ENCODE measurements around the gene GFRA1. TPM values are rescaled to one million over a fixed set of nuclear protein-coding genes. Genes with fewer than 3 reads are reported as not detected.

The GFRA1 gene
- total RNA-seq, 4 donors from 2014 or later = 6.2 to 44.5 (median 13.4) TPM

- intact Hi-C loops (cut with DNase I; ENCODE audit: low total_unique reads) = loop anchor here (5.0 kb wide), 1 partner anchor 1553 kb away; no protein-coding TSS in a partner anchor
- H3K4me3 ChIP-seq (ENCODE audit: low read depth, poor library complexity, severe bottlenecking) = no peak overlapping the region
- no peak for TF ChIP-seq POLR2A (IDR thresholded peaks at IDR 0.05)
- TF ChIP-seq, protein P1, sequence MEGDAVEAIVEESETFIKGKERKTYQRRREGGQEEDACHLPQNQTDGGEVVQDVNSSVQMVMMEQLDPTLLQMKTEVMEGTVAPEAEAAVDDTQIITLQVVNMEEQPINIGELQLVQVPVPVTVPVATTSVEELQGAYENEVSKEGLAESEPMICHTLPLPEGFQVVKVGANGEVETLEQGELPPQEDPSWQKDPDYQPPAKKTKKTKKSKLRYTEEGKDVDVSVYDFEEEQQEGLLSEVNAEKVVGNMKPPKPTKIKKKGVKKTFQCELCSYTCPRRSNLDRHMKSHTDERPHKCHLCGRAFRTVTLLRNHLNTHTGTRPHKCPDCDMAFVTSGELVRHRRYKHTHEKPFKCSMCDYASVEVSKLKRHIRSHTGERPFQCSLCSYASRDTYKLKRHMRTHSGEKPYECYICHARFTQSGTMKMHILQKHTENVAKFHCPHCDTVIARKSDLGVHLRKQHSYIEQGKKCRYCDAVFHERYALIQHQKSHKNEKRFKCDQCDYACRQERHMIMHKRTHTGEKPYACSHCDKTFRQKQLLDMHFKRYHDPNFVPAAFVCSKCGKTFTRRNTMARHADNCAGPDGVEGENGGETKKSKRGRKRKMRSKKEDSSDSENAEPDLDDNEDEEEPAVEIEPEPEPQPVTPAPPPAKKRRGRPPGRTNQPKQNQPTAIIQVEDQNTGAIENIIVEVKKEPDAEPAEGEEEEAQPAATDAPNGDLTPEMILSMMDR (IDR thresholded peaks at IDR 0.05) = no peak
- WGBS, 2 donors = 84 to 91% methylated on average over 5 of the region's 5 CpGs
- no peak for DNase-seq (ENCODE audit: low spot score in 2 of 2)
These were observed 223.1 kb downstream of the GFRA1 start for GRCh38 chr10:116049974-116050304.

DNA sequence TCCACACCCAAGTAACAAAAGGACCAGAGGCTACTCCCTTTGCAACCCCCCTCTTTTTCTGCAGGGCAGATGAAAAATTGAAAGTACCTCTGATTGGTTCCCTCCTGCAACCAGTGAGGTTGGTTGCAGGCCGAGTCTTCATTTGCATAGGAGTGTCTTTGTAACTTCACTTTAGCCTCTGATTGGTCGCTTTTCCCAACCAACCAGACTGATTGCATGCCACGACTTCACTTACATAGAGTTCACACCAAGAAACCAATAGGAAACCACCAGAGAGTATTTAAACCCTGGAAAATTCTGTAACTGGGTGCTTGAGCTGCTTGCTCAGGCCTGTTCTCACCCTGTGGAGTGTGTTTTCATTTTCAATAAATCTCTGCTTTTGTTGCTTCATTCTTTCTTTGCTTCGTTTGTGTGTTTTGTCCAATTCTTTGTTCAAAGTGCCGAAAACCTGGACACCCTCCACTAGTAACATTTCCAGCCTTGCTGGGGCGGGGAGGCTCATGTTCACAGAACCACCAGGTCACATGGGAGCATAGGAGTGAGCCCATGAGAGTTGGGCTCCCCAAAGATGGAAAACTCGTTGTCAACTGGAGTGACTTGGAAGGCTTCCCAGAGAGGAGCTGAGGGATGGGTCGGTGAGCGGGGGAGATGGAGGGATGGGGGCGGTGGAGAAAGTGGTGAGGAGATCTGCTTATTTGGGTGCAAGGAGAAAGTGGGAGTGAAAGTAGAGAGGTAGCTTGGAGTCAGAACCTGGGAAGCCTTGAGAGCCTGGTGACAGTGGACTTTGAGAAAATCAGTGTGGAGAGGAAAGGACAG, 223.6 kb downstream of the GFRA1 start:
- no peak for DNase-seq (ENCODE audit: low spot score in 2 of 2)
- 67 to 70% methylated on average over 10 of the region's 10 CpGs for WGBS, 2 donors
- intact Hi-C loops (cut with DNase I; ENCODE audit: low total_unique reads) = loop anchor here (5.0 kb wide), 1 partner anchor 1552 kb away; no protein-coding TSS in a partner anchor

DNA sequence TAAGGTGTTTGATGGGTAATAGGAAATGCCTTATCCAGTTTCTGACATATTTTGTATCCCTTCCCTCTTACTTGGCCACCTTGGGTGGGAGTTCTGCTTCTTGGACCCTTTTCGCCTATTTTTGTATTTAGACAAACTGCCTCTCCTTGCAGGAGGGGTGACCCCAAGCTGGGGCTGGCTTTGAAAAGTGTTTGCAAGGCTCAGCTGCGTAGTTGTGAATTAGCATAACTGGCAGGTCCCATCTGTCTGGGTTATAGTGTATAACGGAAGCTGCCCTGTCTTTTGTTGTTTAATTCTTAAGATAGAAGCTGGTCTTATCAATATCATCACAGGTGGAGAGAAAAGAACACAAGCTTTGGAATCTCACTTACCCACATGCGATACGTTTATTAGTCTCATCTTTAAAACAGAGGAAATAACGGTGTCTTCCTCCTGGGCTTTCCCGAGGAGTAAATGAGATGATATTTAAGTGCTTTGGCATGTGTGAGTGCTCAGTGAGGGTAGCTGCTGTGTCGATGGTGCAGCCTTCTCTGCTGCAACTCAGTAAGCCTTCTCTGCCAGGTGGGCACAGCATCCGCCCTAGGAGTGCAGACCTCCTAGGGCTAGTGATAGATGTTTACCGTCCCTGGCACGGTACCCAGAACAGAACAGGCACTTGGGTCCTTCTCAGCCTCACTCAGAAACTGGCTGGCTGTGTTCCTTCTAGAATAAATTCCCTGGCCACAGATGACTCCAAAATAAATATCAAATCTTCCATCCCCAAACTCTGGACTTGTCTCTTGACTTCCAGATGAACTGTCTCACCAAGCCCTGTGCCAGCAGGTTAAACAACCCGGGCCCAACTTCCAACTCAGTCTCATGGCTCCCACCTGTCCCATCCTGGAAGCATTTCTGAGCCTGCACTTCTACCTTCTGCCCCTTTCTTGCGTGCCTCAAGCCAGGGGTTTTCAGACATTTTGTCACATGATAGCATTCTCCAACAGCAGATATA, 227.3 kb downstream of the GFRA1 start:
- no peak for DNase-seq (ENCODE audit: low spot score in 2 of 2)
- 64 to 72% methylated on average over 13 of the region's 13 CpGs for WGBS, 2 donors
- intact Hi-C loops (cut with DNase I; ENCODE audit: low total_unique reads) = loop anchor here (5.0 kb wide), 1 partner anchor 1548 kb away; no protein-coding TSS in a partner anchor
- no peak overlapping the region for H3K4me3 ChIP-seq (ENCODE audit: low read depth, poor library complexity, severe bottlenecking)
- TF ChIP-seq POLR2A (IDR thresholded peaks at IDR 0.05) = no peak
- TF ChIP-seq, protein P1 (IDR thresholded peaks at IDR 0.05) = no peak

More for the DNA sequence above, 223.6 kb downstream of the GFRA1 start:
- H3K4me3 ChIP-seq (ENCODE audit: low read depth, poor library complexity, severe bottlenecking) = no peak overlapping the region
- TF ChIP-seq, protein P1 (IDR thresholded peaks at IDR 0.05) = no peak
- no peak for TF ChIP-seq POLR2A (IDR thresholded peaks at IDR 0.05)

DNA sequence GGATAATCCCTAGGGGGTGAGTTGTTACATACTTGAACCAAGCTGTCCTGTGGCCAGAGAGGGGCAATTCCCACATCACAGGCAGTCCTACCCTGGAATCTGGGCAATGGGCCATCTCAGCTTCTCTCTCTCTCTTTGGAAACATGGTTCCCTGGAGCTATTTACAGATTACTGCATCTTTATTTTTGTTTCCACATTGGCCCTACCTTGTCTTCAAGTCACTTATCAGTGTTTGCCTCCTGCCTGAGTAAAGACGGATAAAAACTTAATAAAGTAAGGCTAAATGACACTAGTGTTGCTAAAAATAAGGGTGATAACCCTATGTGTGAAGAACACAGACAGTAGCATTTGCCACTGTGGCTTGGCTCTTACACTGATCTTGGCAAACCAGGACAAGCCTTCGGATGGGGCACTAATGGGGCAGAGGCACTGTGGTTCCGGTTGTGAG, 228.2 kb downstream of the GFRA1 start:
- intact Hi-C loops (cut with DNase I; ENCODE audit: low total_unique reads) = loop anchor here (5.0 kb wide), 1 partner anchor 1548 kb away; no protein-coding TSS in a partner anchor
- H3K4me3 ChIP-seq (ENCODE audit: low read depth, poor library complexity, severe bottlenecking) = no peak overlapping the region
- peak in 1 of 2 donors; percentile 54 for DNase-seq (ENCODE audit: low spot score in 2 of 2)
- TF ChIP-seq, protein P1 (IDR thresholded peaks at IDR 0.05) = no peak
- TF ChIP-seq POLR2A (IDR thresholded peaks at IDR 0.05) = no peak
- WGBS, 2 donors = 30 to 51% methylated on average over 3 of the region's 3 CpGs

DNA sequence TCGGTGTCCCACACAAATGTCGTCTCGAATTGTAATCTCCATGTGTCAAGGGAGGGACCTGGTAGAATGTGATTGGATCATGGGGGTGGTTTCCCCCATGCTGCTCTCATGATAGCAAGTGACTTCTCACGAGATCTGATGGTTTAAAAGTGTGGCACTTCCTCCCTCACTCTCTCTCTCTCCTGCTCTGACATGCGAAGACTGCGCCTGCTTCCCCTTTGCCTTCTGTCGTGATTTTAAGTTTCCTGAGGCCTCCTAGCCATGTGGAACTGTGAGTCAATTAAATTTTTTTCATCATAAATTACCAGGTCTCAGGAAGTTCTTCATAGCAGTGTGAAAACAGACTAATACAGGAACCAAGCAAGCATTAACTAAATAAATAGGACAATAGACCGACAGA, 229.1 kb downstream of the GFRA1 start:
- no peak for TF ChIP-seq POLR2A (IDR thresholded peaks at IDR 0.05)
- TF ChIP-seq, protein P1 (IDR thresholded peaks at IDR 0.05) = no peak
- H3K4me3 ChIP-seq (ENCODE audit: low read depth, poor library complexity, severe bottlenecking) = no peak overlapping the region
- DNase-seq (ENCODE audit: low spot score in 2 of 2) = no peak
- intact Hi-C loops (cut with DNase I; ENCODE audit: low total_unique reads) = no loop called here
- 80 to 85% methylated on average over 8 of the region's 8 CpGs for WGBS, 2 donors

All from lower leg skin (tissue), 4 donors.